ENCODE data around the gene FRMD4A.

GRCh38 chr10:13739183-13739582 is 591.5 kb downstream of the FRMD4A start:
- TF ChIP-seq CTCF (IDR thresholded peaks at IDR 0.05; ENCODE audit: poor library complexity), result no peak
- TF ChIP-seq EZH2phosphoT487 (IDR thresholded peaks at IDR 0.05; ENCODE audit: low read depth, severe bottlenecking, unreplicated experiment), result no peak

Measured in hepatocyte (in vitro differentiated cells).